Caco-2 (cell line): Measurements from ENCODE around the gene PROCR. TPM values are rescaled to one million over a fixed set of nuclear protein-coding genes. Genes with fewer than 3 reads are reported as not detected.

Source experiments
- Bru-seq: library from RNA; stranded (reverse); fragments of 400-500 nt; gene quantifications from one replicate; lab custom pipeline; 2021; lab: Mats Ljungman, UMichigan
- BruChase-seq, 2 experiments: library from RNA; stranded (reverse); fragments of 400-500 nt; gene quantifications; one replicate each; lab custom pipeline; 2021; lab: Mats Ljungman, UMichigan
- BruUV-seq: library from RNA; stranded (reverse); fragments of 400-500 nt; replicated peaks from 2 replicates; lab custom pipeline; 2021; lab: Mats Ljungman, UMichigan
- CTCF ChIA-PET: fragments of 300-600 bp; sonication (Branson Sonifier 250); formaldehyde crosslinking; loops from one replicate; lab custom pipeline; 2022; ENCODE audit warnings: antibody characterized with exemption; lab: Charles Lee
- POLR2A ChIA-PET: fragments of 300-600 bp; sonication (Branson Sonifier 250); formaldehyde crosslinking; loops from one replicate; lab custom pipeline; 2022; ENCODE audit warnings: antibody characterized with exemption; lab: Charles Lee
- DNase-seq, 2 experiments: peaks; one replicate each; pipeline versions ENCODE4 v3.0.0 to v3.0.0-alpha.2; 2020 to 2022
- H3K27me3 ChIP-seq: replicated peaks from 2 replicates; pipeline ENCODE4 v1.6.0; 2011; ENCODE audit warnings: low read length; ENCODE audit not compliant: control insufficient read depth, insufficient read depth
- H3K36me3 ChIP-seq: 2 replicates; pipeline ENCODE4 v1.5.1; 2011; ENCODE audit warnings: low read length; ENCODE audit not compliant: control insufficient read depth, insufficient read depth
- H3K4me1 ChIP-seq: fragments of 250-450 bp; sonication (Bioruptor Pico); 2 replicates; pipeline ENCODE4 v1.5.1; 2020; ENCODE audit warnings: mild to moderate bottlenecking
- H3K4me3 ChIP-seq: 2 replicates; pipeline ENCODE4 v1.5.1; 2011; ENCODE audit warnings: low read depth, mild to moderate bottlenecking, control low read depth, low read length
- H3K9me3 ChIP-seq: fragments of 250-450 bp; sonication (Bioruptor Pico); 2 replicates; pipeline ENCODE4 v1.5.1; 2020; ENCODE audit warnings: mild to moderate bottlenecking, moderate library complexity
- H3K27ac Mint-ChIP-seq: one replicate; pipeline ENCODE4 v1.8.0; 2022; ENCODE audit warnings: mixed read lengths; ENCODE audit not compliant: unreplicated experiment
- H3K27me3 Mint-ChIP-seq: one replicate; pipeline ENCODE4 v1.8.0; 2022; ENCODE audit warnings: mixed read lengths; ENCODE audit not compliant: insufficient read depth, unreplicated experiment
- H3K36me3 Mint-ChIP-seq: one replicate; pipeline ENCODE4 v1.8.0; 2022; ENCODE audit warnings: mild to moderate bottlenecking, mixed read lengths; ENCODE audit not compliant: insufficient read depth, unreplicated experiment
- H3K4me1 Mint-ChIP-seq: one replicate; pipeline ENCODE4 v1.8.0; 2022; ENCODE audit warnings: low read depth, mixed read lengths; ENCODE audit not compliant: unreplicated experiment
- H3K4me3 Mint-ChIP-seq: one replicate; pipeline ENCODE4 v1.8.0; 2022; ENCODE audit warnings: mild to moderate bottlenecking, moderate library complexity, mixed read lengths; ENCODE audit not compliant: unreplicated experiment
- H3K9me3 Mint-ChIP-seq: one replicate; pipeline ENCODE4 v1.8.0; 2022; ENCODE audit warnings: mixed read lengths; ENCODE audit not compliant: unreplicated experiment
- CTCF ChIP-seq, 2 experiments: fragments of 200-600 bp in 1 of 2; IDR thresholded peaks; 1 replicate in 1 of 2; 2 replicates in 1 of 2; pipeline versions ENCODE4 v1.5.1 to v1.8.0; 2011 to 2022; ENCODE audit warnings: antibody characterized with exemption in 1 of 2, control low read depth in 1 of 2, inconsistent platforms in 1 of 2, low read depth in 1 of 2, low read length in 1 of 2, mild to moderate bottlenecking in 1 of 2, moderate library complexity in 1 of 2; ENCODE audit not compliant: insufficient read depth in 1 of 2, severe bottlenecking in 1 of 2, unreplicated experiment in 1 of 2
- intact Hi-C: fragments of 100-400 bp; cut with micrococcal nuclease; formaldehyde crosslinking; loops from one replicate; pipeline ENCODE4 v1.10.0; 2022; ENCODE audit not compliant: unreplicated experiment
- long read RNA-seq: library from polyadenylated mRNA; stranded (forward); transcript quantifications from one replicate; pipeline ENCODE4 v2.0.0, GENCODE V29; 2022
- total RNA-seq: library from RNA; stranded (reverse); gene quantifications from 2 replicates; pipeline ENCODE4 v1.2.3, GENCODE V29; 2022

PROCR gene
- 4.0 and 4.7 TPM in 2 replicates for total RNA-seq
- percentile 25 among the genes with signal in this experiment for Bru-seq, nascent RNA
- BruChase-seq, experiment 1, labeled RNA remaining after a 2-hour chase: percentile 36 among the genes with signal in this experiment
- BruChase-seq, experiment 2, labeled RNA remaining after a 6-hour chase: percentile 45 among the genes with signal in this experiment
- long read RNA-seq, transcript PROCR-201 (4 exons, 1,348 nt): major isoform, 8 of 11 reads
- long read RNA-seq, partial matches to known transcripts: 0 of 11 reads
- long read RNA-seq, other reads (novel, unspliced or antisense): 3 of 11 reads

- Histone ChIP-seq H3K9me3 (no peaks in the 10 kb centered on the region), H3K4me3 (peak within 1 kb of the TSS; percentile 5; the same call in 1 of the 2 replicates), H3K27me3 (no peaks in the 10 kb centered on the region), H3K4me1 (peaks cover 35% of the 10 kb centered on the region), H3K36me3 (no peaks in the 10 kb centered on the region)
- H3K36me3 Mint-ChIP-seq: peaks cover 6% of the 10 kb centered on the region
- BruUV-seq: no TSS peak
- no peak within 1 kb of the TSS for H3K27ac Mint-ChIP-seq
- TF ChIP-seq CTCF (IDR thresholded peaks at IDR 0.05; ENCODE audit: insufficient read depth in 1 of 2, low read depth in 1 of 2, low read length in 1 of 2, severe bottlenecking in 1 of 2, unreplicated experiment in 1 of 2): no peak
- H3K9me3 Mint-ChIP-seq: no peaks in the 10 kb centered on the region
- ChIA-PET POLR2A (no interaction called here), CTCF (no interaction called here)
- intact Hi-C loops: no loop called here
- no peaks in the 10 kb centered on the region for H3K27me3 Mint-ChIP-seq
- H3K4me3 Mint-ChIP-seq: peak within 1 kb of the TSS; percentile 32
- peaks cover 37% of the 10 kb centered on the region for H3K4me1 Mint-ChIP-seq
- DNase-seq: peak; percentile 58 to 87
These were observed at the start of gene PROCR for GRCh38 chr20:35171753-35172433. Gene PROCR (plus strand): TSS chr20:35172072. CDS start chr20:35172155, 83 bp downstream.

DNA sequence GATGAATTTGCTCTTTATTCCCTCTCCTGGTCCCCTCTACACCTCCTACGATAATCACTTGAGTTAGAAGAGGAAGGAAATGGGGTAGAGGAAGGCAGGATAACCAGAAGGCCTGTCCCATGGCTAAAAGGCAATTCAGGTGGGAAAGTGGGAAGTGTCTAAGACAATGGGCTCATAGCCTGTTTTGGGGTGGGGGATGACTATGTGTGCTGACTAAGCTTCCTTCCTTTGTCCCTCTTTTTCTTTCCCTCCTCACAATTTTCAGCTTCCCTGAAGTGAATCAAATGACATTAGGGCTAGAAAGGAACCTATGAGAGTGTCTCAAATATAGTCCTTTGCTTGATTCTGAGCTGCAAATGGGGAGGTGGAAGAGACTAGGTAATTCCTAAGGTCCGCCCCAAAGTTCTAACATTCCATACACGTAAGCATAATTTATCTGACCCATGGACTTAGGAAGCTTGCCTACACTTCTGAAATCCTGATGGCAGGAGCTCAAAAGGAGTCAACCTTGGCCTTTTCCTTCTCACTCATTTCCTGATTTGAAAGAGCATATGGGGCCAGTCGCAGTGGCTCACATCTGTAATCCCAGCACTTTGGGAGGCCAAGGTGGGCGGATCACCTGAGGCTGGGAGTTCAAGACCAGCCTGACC lies 49.0 kb upstream of the PROCR start:
- H3K9me3 Mint-ChIP-seq: no peaks in the 10 kb centered on the region
- no peak overlapping the region for H3K4me3 ChIP-seq
- H3K9me3 ChIP-seq: no peaks in the 10 kb centered on the region
- no peak for TF ChIP-seq CTCF (IDR thresholded peaks at IDR 0.05; ENCODE audit: insufficient read depth in 1 of 2, low read depth in 1 of 2, low read length in 1 of 2, severe bottlenecking in 1 of 2, unreplicated experiment in 1 of 2)
- POLR2A ChIA-PET: no interaction called here
- no TSS peak for BruUV-seq
- DNase-seq: peak in 1 of 2 experiments; percentile 17
- intact Hi-C loops: no loop called here
- peaks cover 4% of the 10 kb centered on the region; the same call in 1 of the 2 replicates for H3K36me3 ChIP-seq
- H3K27ac Mint-ChIP-seq: no peak overlapping the region
- CTCF ChIA-PET: interaction anchor here (0.6 kb wide), 2 partner anchors 31 to 313 kb away, joined by 3 to 4 read pairs; no protein-coding TSS in a partner anchor
- no peaks in the 10 kb centered on the region for H3K27me3 ChIP-seq
- peaks cover 8% of the 10 kb centered on the region for H3K4me1 Mint-ChIP-seq
- no peaks in the 10 kb centered on the region for H3K4me1 ChIP-seq
- no peaks in the 10 kb centered on the region for H3K27me3 Mint-ChIP-seq
- peaks cover 57% of the 10 kb centered on the region for H3K36me3 Mint-ChIP-seq
- H3K4me3 Mint-ChIP-seq: no peak overlapping the region

DNA sequence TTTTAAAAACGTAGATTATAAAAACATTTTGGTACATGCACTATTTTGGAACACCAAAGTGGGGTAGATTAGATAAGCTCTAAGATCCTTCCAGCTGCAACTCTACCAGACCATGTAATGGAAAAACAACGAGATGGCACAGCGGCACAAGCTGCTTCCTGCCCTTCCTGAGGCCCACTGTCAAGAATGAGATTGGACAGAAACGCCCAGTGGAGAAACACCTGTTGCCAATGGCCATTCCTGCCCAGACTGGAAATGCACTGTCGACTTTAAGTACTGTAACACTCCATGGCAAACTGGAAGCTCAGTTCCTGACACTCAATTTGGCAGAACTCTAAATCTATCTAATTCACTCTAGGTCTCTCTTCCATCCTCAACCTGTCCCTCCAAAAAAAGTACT lies 46.1 kb upstream of the PROCR start:
- ChIA-PET CTCF (interaction anchor here (0.6 to 1.8 kb wide), 4 partner anchors 19 to 67 kb away, joined by 3 to 6 read pairs (median 3); no protein-coding TSS in a partner anchor), POLR2A (interaction anchor here (0.5 kb wide), 1 partner anchor 138 kb away, joined by 4 read pairs; no protein-coding TSS in a partner anchor)
- intact Hi-C loops: no loop called here
- Mint-ChIP-seq H3K27ac (no peak overlapping the region), H3K9me3 (no peaks in the 10 kb centered on the region), H3K4me1 (no peaks in the 10 kb centered on the region), H3K27me3 (no peaks in the 10 kb centered on the region), H3K4me3 (no peak overlapping the region), H3K36me3 (peaks cover 46% of the 10 kb centered on the region)
- no peak for DNase-seq
- Histone ChIP-seq H3K4me1 (peaks cover 8% of the 10 kb centered on the region; the same call in 1 of the 2 replicates), H3K36me3 (peaks cover 4% of the 10 kb centered on the region; the same call in 1 of the 2 replicates), H3K4me3 (no peak overlapping the region), H3K9me3 (no peaks in the 10 kb centered on the region), H3K27me3 (no peaks in the 10 kb centered on the region)
- no peak for TF ChIP-seq CTCF (IDR thresholded peaks at IDR 0.05; ENCODE audit: insufficient read depth in 1 of 2, low read depth in 1 of 2, low read length in 1 of 2, severe bottlenecking in 1 of 2, unreplicated experiment in 1 of 2)
- no TSS peak for BruUV-seq
